Lower leg skin (tissue), 4 donors: ENCODE measurements around the gene FMO5. TPM values are rescaled to one million over a fixed set of nuclear protein-coding genes. Genes with fewer than 3 reads are reported as not detected.

Experiments
- DNase-seq, 2 donors: peaks; one replicate each; pipeline ENCODE4 v3.0.0-alpha.2; 2019; ENCODE audit warnings: low spot score in 2 of 2
- H3K4me3 ChIP-seq: fragments of 200-600 bp; sonication (generic); 2 replicates; pipeline ENCODE4 v1.5.1; 2017; ENCODE audit warnings: mild to moderate bottlenecking, low read depth; ENCODE audit not compliant: poor library complexity, severe bottlenecking
- CTCF ChIP-seq, 3 donors: fragments of 450-650 bp; IDR thresholded peaks; one replicate each; pipeline ENCODE4 v1.5.1; 2016; ENCODE audit warnings: antibody characterized with exemption in 3 of 3, mild to moderate bottlenecking in 3 of 3, moderate library complexity in 2 of 3
- POLR2A ChIP-seq, 2 donors: fragments of 450-650 bp; IDR thresholded peaks; one replicate each; pipeline ENCODE4 v1.6.1; 2016 to 2017; ENCODE audit warnings: antibody characterized with exemption in 2 of 2, mild to moderate bottlenecking in 1 of 2, moderate library complexity in 1 of 2
- WGBS, 2 donors: methylation state at CpG; one replicate each; pipeline ENCODE4 v1.1.5; 2018; 5-methylcytosine and 5-hydroxymethylcytosine counted together
- intact Hi-C: fragments of 100-400 bp; cut with DNase I; formaldehyde crosslinking; loops from one replicate; pipeline ENCODE4 v1.15.0; 2023; ENCODE audit warnings: low total_unique reads
- total RNA-seq, 4 donors: library from RNA; depleted of rRNA; stranded (reverse); fragments of >200 nt; gene quantifications; one replicate each; pipeline ENCODE4 v1.1.0, GENCODE V29; 2016

The FMO5 gene
- total RNA-seq, 4 donors from 2014 or later = 17.2 to 41.9 (median 27.4) TPM

- WGBS, 2 donors = 69 to 90% methylated on average over 2 of the region's 2 CpGs
- intact Hi-C loops = no loop called here
- TF ChIP-seq CTCF (IDR thresholded peaks at IDR 0.05) (no peak), POLR2A (IDR thresholded peaks at IDR 0.05) (no peak)
- H3K4me3 ChIP-seq = no peak overlapping the region
- DNase-seq = no peak
Measured at GRCh38 chr1:147246910-147247655, 21.9 kb upstream of the FMO5 start.

GRCh38 chr1:147246044-147246690 lies 21.0 kb upstream of the FMO5 start:
- TF ChIP-seq CTCF (IDR thresholded peaks at IDR 0.05) (no peak), POLR2A (IDR thresholded peaks at IDR 0.05) (no peak)
- DNase-seq = no peak
- intact Hi-C loops = no loop called here
- H3K4me3 ChIP-seq = no peak overlapping the region
- WGBS, 2 donors = 78 to 88% methylated on average over 2 of the region's 2 CpGs

- H3K4me3 ChIP-seq = no peak overlapping the region
- TF ChIP-seq POLR2A (IDR thresholded peaks at IDR 0.05) = no peak
- TF ChIP-seq CTCF (IDR thresholded peaks at IDR 0.05) = no peak
- intact Hi-C loops = no loop called here
- 68 to 74% methylated on average over 3 of the region's 3 CpGs for WGBS, 2 donors
- DNase-seq = no peak
Measured at GRCh38 chr1:147245586-147246021, 20.5 kb upstream of the FMO5 start.

- no peak for DNase-seq
- intact Hi-C loops = no loop called here
- TF ChIP-seq POLR2A (IDR thresholded peaks at IDR 0.05) (no peak), CTCF (IDR thresholded peaks at IDR 0.05) (no peak)
- no peak overlapping the region for H3K4me3 ChIP-seq
- WGBS, 2 donors = 88 to 89% methylated on average over 6 of the region's 6 CpGs
Measured at GRCh38 chr1:147245129-147245528, 20.0 kb upstream of the FMO5 start.

GRCh38 chr1:147243841-147244240 lies 18.7 kb upstream of the FMO5 start:
- intact Hi-C loops = loop anchor here (5.0 kb wide), 1 partner anchor 72 kb away; the partner anchor contains the start of gene PRKAB2
- TF ChIP-seq CTCF (IDR thresholded peaks at IDR 0.05) (no peak), POLR2A (IDR thresholded peaks at IDR 0.05) (no peak)
- DNase-seq = no peak
- 10 to 15% methylated on average over 4 of the region's 4 CpGs for WGBS, 2 donors
- H3K4me3 ChIP-seq = peak overlapping the region; percentile 80
